Suppressor macrophage (primary cell): Measurements from ENCODE around the gene GAREM1.
"Not testable (repeated sequence)": the region's sequence is repeated elsewhere in the genome, so short reads cannot be mapped to it uniquely, and the experiment has no call there.

Experiments
- DNase-seq, 4 experiments: peaks; one replicate each; pipeline ENCODE4 v3.0.0-alpha.2; 2020 to 2022
- total RNA-seq, 17 experiments: gene quantifications; one replicate each; lab custom pipeline; 2026; ENCODE audit warnings: mixed read lengths in 6 of 17, inconsistent platforms in 3 of 17; lab: John Stamatoyannopoulos, UW

The GAREM1 gene
- 0.42 to 3.5 (median 0.92) reads per million in 17 experiments for total RNA-seq

DNA sequence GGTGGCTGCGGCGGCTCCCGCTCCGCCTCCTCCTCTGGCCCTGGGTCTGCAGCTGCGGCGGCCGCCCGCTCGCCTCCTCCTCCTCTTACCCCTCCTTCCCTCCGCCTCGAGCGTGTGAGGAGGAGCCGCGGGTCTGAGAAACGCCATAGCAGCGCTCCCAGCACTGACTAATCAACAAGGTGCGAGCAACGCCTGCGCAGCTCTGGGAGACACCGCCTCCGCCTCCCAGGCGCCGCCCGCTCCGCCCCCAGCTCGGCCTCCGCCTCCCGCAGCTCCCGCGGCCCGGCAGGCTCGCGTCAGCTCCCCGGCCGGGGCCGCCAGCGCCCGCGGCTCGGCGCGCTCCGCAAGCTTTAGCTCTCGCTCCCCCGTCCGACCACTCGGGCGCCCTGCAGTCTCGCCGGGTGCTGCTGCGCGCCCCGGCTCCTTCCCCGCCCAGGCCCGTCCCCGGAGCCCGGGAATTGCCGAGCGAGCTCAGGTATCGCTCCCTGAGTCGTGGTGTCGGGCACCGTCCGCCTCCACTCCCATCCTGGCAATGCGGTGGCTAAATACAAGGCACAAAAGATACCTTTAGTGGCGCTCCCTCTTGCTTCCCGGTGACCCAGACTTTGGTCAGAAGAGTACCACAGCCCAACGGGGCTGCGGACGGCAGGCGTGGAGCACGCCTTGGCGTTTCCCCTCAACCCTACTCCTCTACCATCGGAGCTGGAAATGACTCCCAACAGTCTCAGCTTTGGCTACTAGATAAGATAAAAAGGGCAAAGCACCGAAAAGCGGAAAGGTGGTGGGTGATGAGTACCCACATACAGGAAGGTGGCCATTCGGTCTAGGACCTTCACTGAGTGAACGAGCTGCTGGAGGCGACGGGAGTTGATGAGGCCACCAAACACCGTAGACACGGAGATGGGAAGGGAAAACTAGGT is at the start of gene GAREM1:
GAREM1 (minus strand) TSS at position 169 of the 920 bp plus-strand sequence. CDS start 454 bp downstream, outside the sequence.
- DNase-seq, result peak; percentile 79 to 93 (median 86)

DNA sequence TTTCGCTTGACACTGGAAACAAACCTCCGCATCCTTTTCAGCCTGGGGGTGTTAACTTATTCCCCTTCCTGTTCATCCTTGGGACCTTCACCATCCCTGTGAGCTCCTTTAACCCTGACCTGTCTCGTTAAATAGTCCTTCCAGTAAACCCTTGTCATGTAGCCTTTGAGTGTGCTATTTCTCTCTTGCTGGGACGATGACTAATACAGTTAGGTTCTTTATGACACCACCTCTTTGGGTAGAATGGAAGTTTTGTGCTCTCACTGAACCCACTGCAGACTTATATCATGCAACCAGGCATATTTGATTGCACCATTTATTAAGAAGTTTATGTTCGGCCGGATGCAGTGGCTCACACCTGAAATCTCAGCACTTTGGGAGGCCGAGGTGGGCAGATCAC is 40.5 kb upstream of the GAREM1 start:
- no peak for DNase-seq

GRCh38 chr18:32509111-32509510 is 38.4 kb upstream of the GAREM1 start:
- DNase-seq, result no peak

DNA sequence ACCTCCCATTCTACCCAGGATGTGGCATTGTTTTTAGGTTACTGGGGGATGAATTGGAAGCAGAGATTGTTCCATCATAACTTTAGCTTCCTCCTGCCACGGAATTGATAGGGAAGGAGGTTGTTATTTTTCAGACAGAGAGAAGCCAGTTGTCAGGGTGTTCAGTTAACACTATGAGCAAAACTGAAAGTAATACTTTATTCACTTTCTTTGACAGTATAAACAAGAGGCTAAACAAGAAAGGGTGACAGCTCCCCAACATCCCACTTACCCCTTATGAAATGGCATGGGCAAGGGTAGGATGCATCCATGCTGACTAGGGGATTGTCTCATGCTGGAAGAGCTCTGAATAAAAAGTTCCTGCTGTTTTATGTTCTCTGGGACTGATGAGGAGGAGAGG is 36.4 kb upstream of the GAREM1 start:
- DNase-seq, result no peak

DNA sequence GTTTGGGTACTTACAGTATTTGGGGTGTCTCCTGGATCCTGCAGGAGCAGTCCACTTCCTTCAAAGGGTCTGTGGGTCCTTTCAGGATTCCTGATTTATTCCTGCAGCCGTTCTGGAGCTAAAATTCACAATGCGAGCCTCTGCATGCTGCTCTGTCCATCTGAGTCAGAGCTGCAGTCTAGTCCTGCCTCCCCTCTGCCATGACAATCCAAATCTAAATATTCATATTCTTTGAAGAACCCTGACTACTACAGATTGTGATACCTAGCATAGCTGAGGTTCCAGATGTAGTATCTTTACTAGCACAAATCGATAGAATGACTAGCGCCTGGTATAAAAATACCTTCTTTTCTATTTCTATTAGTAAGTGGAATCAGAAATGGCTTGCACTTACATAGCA is 31.3 kb upstream of the GAREM1 start:
- no peak for DNase-seq

DNA sequence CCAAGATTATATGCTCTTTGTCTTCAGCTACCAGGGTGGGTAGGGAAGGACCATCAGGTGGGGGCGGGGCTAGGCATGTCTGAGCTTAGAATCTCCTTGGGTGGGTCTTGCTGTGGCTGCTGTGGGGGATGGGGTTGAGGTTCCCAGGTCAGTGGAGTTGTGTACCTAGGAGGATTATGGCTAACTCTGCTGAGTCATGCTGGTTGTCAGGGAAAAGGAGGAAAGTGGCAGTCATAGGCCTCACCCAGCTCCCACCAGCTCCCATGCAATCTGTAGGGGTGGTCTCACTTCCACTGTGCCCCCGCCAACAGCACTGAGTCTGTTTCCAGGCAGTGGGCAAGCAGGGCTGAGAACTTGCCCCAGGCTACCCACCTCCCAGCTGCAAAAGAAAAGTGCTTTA is 30.6 kb upstream of the GAREM1 start:
- not testable (repeated sequence) for DNase-seq

- DNase-seq, result no peak
These were observed 12.3 kb upstream of the GAREM1 start for GRCh38 chr18:32483002-32483401.

- DNase-seq, result no peak
These were observed 11.4 kb upstream of the GAREM1 start for GRCh38 chr18:32482117-32482516.

DNA sequence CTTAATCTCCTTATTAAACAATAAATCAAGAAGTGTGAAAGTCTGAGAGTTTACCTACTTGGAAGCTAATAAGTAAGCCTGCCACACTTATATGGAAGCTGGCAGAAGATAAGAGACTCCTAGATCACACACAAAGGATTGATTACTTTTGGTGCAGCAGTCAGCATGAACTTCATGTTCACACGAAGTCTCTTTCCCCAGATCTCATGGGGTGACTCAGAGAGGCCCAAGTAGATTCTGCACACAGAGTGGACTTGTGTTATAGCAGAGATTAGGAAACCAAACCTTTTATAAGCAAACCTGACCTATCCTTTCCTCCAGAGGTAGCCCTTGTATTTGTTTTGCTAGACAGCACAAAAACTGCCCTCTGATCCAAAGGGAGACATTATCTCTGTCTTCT is 9.9 kb upstream of the GAREM1 start:
- no peak for DNase-seq

GRCh38 chr18:32478807-32479206 is 8.1 kb upstream of the GAREM1 start:
- DNase-seq, result no peak

- DNase-seq, result no peak
These were observed 7.6 kb upstream of the GAREM1 start for GRCh38 chr18:32478317-32478716.

DNA sequence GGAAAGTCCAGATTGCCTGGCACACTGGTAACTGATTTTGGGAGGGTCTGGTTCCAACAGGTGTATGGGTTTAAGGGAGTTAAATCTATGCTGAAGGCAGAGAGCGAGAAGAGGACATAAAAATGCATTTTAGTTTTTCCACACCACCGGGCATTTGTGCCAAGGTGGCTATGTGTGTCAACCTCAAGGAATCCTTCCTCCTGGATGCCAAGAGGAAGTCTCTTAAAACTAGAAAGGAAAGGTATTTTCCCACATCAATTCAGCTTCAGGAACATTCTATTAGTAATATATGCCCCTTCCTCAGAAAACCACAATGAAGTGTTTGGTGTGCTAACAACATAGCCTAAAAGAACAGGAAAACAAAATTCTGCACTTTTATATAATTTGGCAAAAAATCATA is 5.4 kb upstream of the GAREM1 start:
- no peak for DNase-seq

DNA sequence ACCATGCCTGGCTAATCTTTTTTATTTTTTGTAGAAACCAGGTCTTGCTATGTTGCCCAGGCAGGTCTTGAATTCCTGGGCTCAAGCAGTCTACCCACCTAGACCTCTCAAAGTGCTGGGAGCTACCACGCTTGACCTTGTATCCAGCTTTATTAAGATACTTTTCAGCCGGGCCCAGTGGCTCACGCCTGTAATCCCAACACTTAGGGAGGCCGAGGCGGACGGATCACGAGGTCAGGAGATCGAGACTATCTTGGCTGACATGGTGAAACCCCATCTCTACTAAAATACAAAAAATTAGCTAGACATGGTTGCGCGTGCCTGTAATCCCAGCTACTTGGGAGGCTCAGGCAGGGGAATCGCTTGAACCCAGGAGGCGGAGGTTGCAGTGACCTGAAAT is 4.4 kb upstream of the GAREM1 start:
- not testable (repeated sequence) for DNase-seq

- no peak for DNase-seq
These were observed 2.6 kb upstream of the GAREM1 start for GRCh38 chr18:32473325-32473724.

DNA sequence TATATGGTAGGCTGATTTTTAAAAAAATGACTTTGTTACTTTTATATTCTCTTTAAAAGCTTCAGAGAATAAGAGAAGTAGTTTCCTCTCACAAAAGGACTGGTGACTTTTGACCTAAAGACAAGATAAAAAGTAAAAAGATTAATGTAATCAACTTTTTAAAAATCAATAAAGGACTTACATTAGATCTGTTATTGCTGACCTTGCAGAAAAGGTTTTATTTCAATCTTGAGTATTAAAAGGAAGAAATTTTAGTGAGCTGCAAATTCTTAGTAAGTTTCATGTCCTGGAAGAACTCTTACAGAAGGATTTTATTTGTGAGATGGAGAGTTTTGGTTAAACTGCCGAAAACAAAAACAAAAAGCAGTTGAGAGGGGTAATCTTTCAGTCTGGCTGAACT is 2.2 kb upstream of the GAREM1 start:
- no peak for DNase-seq

- DNase-seq, result peak in 1 of 4 experiments; percentile 1
These were observed 295 bp downstream of the GAREM1 start for GRCh38 chr18:32470460-32470713.

- peak in 2 of 4 experiments; percentile 2 to 46 for DNase-seq
These were observed 807 bp downstream of the GAREM1 start for GRCh38 chr18:32469691-32470459.

GRCh38 chr18:32469190-32469651 is 1.5 kb downstream of the GAREM1 start:
- DNase-seq, result peak in 3 of 4 experiments; percentile 9 to 22 (median 20)

GRCh38 chr18:32468147-32468845 is 2.4 kb downstream of the GAREM1 start:
- peak in 3 of 4 experiments; percentile 7 to 54 (median 39) for DNase-seq

- DNase-seq, result no peak
These were observed 8.9 kb downstream of the GAREM1 start for GRCh38 chr18:32461709-32462272.

DNA sequence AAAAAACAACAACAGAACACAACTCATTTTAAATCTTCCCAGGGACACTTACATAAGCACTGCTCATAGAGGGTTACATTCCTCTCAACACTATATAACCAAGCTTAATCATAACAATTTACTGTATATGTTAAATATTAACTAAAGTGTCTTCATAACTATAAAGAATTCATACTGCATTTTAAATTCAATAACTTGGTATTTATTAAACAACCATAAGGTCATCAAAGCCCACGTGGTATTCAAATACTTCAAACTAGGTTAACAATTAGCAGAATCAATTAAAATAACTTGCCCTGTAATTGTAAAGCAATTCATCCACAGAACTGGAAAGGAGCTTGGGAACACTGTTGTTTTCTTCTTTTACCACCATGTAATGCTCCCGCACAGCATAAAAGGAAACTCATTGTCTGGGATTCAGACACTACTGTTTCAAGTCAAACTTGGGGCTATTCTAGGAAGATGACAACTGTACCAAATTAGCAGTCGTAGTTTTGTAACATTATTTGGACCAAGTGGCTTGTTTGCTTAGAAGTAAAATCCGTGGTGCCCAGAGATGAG is 10.4 kb downstream of the GAREM1 start:
- no peak for DNase-seq

GRCh38 chr18:32459361-32460101 is 11.2 kb downstream of the GAREM1 start:
- no peak for DNase-seq
